ENCODE results near the gene SPDL1.

The SPDL1 gene

DNA sequence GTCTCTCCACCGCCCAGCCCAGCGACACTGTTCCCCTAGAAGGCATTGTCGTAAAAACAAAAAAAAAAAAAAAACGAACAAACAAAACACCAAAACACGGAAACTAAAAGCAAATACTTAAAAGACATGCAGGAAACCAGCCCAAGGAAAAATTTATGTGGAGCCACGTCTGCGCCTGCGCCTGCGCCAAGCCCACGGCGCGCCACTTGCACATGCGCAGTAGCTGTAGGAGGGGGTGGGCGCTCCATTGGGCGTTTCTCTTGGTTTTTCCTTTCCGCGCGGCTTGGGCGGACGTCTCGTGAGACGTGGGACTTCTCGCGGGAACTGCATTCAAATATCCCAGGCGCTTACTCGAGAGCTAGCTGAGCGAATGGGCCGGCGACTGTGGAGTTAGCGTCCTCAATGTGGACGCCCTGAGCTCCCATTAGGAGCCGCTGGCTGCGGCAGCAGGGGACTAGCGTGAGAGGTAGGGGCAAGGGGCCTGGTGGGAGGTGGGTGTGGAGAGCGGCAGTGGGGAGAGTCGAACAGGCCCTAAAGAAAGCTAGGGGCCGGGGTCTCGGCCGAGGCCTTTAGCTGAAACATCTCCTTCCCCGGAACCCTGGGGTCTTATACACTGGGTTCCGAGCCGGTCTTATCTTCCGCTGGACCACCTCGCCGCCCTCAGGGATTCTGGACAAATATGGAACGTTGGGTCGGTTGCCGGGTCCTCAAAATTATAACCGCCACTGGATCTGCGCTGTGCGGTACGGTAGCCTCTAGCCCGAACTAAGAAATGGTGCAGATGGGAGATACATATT, at the start of gene SPDL1:
Gene SPDL1 (plus strand): TSS at position 350 of the 797 bp plus-strand sequence. CDS start 4,644 bp downstream, outside the sequence.
- H3K4me3 ChIP-seq (ENCODE audit: low read length) = peak within 1 kb of the TSS; percentile 92
- no peak for TF ChIP-seq CTCF (conservative IDR thresholded peaks at IDR 0.05; ENCODE audit: low read length)
- peak; percentile 95 for DNase-seq (ENCODE audit: low read depth)

GRCh38 chr5:169534311-169534880, 49.2 kb upstream of the SPDL1 start:
- no peak overlapping the region for H3K4me3 ChIP-seq (ENCODE audit: low read length)
- TF ChIP-seq CTCF (conservative IDR thresholded peaks at IDR 0.05; ENCODE audit: low read length) = no peak
- peak; percentile 64 for DNase-seq (ENCODE audit: low read depth)

DNA sequence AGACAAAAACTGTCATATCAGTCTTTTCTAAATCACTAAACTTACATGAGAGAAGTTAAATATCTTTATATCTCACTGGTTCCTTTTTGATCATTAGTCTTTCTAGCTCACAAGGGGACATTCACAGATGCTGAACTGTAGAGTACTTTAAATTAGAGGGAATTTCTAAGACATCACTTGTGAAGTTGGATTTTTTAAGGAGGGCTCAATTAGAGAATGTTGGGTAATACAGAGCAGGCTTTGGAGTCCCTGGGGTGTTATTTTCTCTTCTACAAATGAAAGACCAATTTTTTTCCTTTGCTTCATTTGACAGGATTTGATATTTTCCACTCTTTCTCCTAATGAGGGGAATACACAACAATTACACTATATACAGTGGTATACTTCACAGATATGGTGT, 48.6 kb upstream of the SPDL1 start:
- no peak for DNase-seq (ENCODE audit: low read depth)
- no peak for TF ChIP-seq CTCF (conservative IDR thresholded peaks at IDR 0.05; ENCODE audit: low read length)
- H3K4me3 ChIP-seq (ENCODE audit: low read length) = no peak overlapping the region

DNA sequence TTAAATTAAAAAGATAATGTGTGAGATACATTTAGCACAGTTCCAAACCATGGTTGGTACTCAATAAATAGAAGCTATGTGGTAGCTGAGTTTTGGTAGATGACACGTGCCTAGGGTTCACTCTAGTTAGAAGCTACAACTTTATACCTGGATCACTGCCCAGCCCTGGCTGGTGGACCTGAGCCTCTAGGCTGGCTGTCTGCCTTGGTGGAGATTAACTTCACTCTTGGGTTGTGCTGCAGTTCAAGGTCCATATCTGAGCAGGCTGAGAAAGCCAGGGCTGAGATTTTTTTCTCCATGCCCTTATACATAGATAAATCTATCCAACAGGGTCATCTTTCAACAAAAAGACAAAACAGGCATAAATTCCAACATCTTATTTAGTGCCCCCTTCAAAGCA, 44.6 kb upstream of the SPDL1 start:
- no peak overlapping the region for H3K4me3 ChIP-seq (ENCODE audit: low read length)
- no peak for DNase-seq (ENCODE audit: low read depth)
- no peak for TF ChIP-seq CTCF (conservative IDR thresholded peaks at IDR 0.05; ENCODE audit: low read length)

DNA sequence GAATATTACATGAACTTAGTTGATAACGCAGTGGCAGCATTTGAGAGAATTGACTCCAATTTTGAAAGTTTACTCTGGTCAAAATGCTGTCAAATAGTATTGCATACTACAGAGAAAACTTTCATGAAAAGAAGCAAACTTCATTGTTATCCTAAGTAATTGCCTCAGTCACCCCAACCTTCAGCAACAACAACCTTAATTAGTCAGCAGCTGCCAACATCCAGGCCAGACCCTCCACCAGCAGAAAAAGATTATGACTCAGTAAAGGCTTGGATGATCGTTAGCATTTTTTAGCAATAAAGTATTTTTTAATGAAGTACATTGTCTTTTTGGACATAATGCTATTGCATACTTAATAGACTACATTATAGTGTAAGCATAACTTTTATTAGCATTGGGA, 40.8 kb upstream of the SPDL1 start:
- no peak for TF ChIP-seq CTCF (conservative IDR thresholded peaks at IDR 0.05; ENCODE audit: low read length)
- peak; percentile 35 for DNase-seq (ENCODE audit: low read depth)
- H3K4me3 ChIP-seq (ENCODE audit: low read length) = no peak overlapping the region

- no peak overlapping the region for H3K4me3 ChIP-seq (ENCODE audit: low read length)
- DNase-seq (ENCODE audit: low read depth) = no peak
- no peak for TF ChIP-seq CTCF (conservative IDR thresholded peaks at IDR 0.05; ENCODE audit: low read length)
Measured at GRCh38 chr5:169544264-169544950, 39.2 kb upstream of the SPDL1 start.

Measured in AG10803 (cell line).